Dedifferentiated amniotic fluid mesenchymal stem cell (primary cell): ENCODE measurements around the gene ACYP1.

ENCODE experiments used
- DNase-seq: peaks from one replicate; pipeline ENCODE4 v3.0.0-alpha.2; 2016; ENCODE audit errors: extremely low spot score

The ACYP1 gene

DNA sequence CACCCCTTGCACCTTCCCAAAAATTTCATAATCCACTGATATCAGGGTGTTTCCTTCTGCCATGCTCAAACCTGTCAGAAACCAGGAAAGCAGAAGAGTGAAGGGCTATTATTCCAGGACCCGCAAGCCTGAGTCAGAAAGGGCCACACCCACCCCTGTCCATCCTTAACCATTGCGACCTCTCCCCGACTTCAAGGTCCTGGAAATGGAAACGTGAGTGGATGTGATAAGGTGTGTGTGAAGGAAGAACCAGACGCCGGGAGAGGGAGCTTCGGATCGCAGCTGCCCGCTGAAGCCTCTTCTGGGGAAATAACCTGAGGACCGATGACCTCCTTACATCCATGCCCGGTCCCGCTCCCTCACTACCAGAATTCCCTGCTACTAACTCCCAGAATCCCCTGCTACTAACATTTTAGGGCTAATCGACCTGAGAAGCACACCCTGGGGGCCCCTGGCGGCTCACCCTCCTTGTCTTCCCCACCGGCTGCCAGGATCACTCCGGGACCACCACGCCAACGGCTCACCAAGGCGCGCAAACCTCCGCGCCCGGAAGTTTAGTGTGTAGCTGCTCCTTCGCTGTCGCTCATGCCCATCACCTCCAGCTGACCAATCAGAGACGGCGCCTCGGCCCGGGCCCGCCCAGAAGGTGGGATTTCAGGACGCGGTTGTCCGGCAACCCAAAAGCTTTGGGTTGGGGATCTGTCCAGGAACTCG lies at the start of gene ACYP1:
Gene ACYP1, minus strand, starts transcription at position 534 of the 714 bp plus-strand sequence. Its CDS starts 471 bp downstream, at position 63.
- peak; percentile 83 for DNase-seq

GRCh38 chr14:75109877-75110276 lies 46.1 kb upstream of the ACYP1 start:
- DNase-seq: no peak

DNA sequence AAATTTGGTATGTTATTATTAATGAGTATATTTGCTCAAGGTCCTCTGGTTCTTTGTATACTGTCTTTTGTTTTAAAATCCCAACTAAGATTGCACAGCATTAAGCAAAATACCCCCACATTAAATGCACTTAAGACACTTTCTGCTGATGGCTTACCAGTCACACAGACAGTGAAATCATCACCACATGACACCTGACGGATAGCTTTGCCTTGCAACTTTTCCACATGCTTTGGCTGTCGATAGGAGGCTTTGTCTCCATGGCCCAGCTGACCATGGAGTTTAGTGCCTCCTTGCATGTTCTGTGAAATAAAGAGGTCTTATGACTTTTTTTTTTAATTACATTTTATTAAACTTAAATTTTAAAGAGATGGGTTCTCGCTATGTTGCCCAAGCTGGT lies 43.4 kb upstream of the ACYP1 start:
- DNase-seq: no peak

GRCh38 chr14:75101491-75101890 lies 37.7 kb upstream of the ACYP1 start:
- DNase-seq: no peak

DNA sequence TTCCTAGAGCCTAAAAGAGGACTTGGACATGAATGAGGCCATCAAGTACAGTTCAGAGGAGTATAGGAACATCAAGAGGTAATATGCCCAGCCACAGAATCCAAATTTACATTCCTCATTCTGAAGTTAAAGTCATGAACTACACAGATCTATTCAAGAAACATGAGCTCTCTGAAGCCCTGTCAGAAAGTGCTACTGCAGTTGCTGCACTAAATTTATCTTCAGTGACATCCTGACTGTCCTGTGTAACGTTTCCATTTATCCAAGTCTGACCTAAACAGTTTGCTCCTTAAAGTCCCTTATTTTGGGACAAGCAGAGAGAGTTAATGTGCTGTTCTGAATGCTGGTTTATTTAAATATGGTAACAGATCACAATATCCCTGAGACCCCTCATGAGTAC lies 34.9 kb upstream of the ACYP1 start:
- DNase-seq: no peak

- no peak for DNase-seq
These were observed 34.4 kb upstream of the ACYP1 start for GRCh38 chr14:75098212-75098611.

- no peak for DNase-seq
These were observed 33.1 kb upstream of the ACYP1 start for GRCh38 chr14:75096959-75097358.

DNA sequence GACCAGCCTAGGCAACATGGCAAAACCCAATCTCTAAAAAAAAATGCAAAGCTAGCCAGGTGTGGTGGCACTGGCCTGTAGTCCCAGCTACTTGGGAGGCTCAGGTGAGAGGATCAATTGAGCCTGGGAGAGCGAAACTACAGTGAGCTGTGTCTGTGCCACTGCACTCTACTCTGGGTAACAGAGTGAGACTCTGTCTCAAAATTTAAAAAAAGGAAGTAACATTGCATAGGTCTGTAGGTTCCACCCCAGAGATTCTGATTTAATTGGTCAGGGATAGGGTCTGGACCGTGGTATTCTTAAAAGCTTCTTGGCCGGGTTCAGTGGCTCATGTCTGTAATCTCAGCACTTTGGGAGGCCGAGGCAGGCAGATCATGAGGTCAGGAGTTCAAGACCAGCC lies 31.9 kb upstream of the ACYP1 start:
- DNase-seq: no peak

- DNase-seq: no peak
These were observed 31.1 kb upstream of the ACYP1 start for GRCh38 chr14:75094896-75095295.

- no peak for DNase-seq
These were observed 28.9 kb upstream of the ACYP1 start for GRCh38 chr14:75092698-75093097.

- DNase-seq: no peak
These were observed 27.4 kb upstream of the ACYP1 start for GRCh38 chr14:75091251-75091650.

- peak; percentile 18 for DNase-seq
These were observed 26.5 kb upstream of the ACYP1 start for GRCh38 chr14:75090353-75090752.

GRCh38 chr14:75088566-75089373 lies 24.9 kb upstream of the ACYP1 start:
- peak; percentile 65 for DNase-seq

GRCh38 chr14:75088153-75088552 lies 24.3 kb upstream of the ACYP1 start:
- DNase-seq: no peak

GRCh38 chr14:75084513-75084912 lies 20.7 kb upstream of the ACYP1 start:
- no peak for DNase-seq

DNA sequence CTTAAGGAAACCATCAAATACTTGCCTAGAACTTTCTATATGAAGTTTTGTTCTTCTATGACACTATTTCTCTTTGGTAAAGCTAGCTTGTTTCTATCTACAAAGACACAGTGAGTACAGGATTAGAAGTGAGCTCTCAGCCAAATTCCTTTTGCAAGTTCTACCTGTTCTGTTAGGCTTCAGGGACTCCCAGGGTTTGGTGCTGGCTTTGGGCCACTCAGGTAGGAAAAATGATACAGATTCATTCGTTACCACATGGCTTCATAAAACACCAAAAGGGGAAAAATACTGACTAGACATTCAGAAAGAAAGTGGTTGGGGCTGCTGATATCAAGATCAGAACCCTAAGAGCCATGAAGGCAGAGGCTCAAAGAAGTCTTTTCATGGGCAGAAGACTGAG lies 19.4 kb upstream of the ACYP1 start:
- DNase-seq: no peak

GRCh38 chr14:75081660-75082229 lies 17.9 kb upstream of the ACYP1 start:
- no peak for DNase-seq

- DNase-seq: peak; percentile 38
These were observed 15.7 kb upstream of the ACYP1 start for GRCh38 chr14:75079521-75079920.

GRCh38 chr14:75077794-75078193 lies 14.0 kb upstream of the ACYP1 start:
- DNase-seq: no peak

DNA sequence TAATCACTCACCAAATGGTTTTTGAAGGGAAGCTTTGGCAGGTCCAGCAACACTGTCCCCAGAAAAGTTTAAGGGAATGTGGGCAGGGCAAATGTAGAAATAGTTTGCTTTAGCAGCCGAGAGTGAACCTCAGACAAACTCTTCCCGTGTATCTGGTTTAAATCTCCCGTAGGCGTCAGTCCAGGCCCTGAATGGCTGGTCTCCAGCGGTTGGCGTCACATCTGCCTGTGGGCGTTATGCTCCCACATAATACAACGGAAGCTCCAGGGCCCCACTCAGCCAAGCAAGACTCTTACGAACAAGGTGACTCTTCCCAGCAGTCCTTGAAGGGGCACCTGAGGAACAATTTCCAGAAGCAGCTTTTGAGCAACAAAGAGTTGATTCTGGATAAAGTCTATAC lies 6.6 kb upstream of the ACYP1 start:
- DNase-seq: no peak

DNA sequence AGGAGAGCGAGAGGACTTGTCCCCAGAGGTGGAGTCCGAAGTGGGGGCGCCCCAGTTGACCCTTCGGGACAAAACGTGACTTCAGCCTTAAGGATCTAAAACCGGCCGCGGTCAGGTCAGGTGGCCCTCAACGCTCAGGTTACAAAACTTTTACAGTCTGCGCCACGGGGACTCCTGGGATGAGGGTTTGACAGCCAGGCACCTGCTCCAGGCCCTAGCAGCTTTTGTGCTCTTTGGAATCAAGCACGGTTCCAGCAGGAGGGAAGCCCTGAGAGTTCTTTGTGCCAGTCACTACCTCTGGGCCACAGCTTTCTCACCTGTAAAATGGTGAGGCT lies 6.0 kb upstream of the ACYP1 start:
- no peak for DNase-seq

DNA sequence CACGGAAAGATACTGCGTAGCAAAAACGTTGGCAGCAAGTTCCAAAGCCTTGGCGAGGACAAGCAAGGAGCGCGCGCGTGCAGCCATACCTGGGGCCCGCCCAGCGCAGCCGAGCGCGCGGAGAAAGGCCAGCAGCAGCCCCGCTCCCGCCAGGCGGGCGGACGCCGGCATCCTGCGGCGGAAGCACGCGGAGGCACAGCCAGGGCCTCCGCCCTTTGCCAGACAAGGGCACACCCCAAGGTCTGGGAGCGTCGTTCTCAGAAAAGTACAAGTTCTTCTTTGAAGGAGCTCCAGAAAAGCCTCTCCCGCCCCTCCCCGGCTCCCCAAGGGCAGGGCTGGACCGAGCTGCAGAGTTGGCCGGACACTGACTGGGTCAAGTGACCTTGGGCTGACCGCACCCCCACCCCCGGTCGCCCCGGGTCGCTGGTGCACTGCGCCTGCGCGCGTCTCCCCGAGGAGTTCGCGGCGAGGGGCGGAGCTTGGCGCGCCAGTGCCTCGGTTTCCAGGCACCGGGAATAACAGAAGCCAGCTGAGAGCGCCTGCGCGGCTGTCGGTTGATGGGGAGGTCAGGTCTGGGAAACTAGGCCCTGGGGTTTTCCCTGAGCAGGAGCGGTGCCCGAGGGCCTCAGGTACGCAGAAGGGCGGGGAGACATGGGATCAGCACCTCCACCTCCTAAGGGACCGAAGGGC lies 5.4 kb upstream of the ACYP1 start, which contains the start of gene ZC2HC1C:
Gene ZC2HC1C, plus strand, starts transcription at position 521 of the 690 bp plus-strand sequence. CDS start 933 bp downstream, outside the sequence.
- peak; percentile 52 for DNase-seq
